IPS-NIHi7 (cell line): ENCODE data around the gene CACUL1.
"Not testable (repeated sequence)": the region's sequence is repeated elsewhere in the genome, so short reads cannot be mapped to it uniquely, and the experiment has no call there.

Experiments
- DNase-seq: peaks from one replicate; pipeline ENCODE4 v3.0.0; 2012; ENCODE audit warnings: mixed read lengths; ENCODE audit errors: extremely low spot score

The CACUL1 gene

GRCh38 chr10:118754556-118755423, at the start of gene CACUL1:
TSS of gene CACUL1 (minus strand) at chr10:118754970. CDS start at chr10:118754762, 208 bp downstream.
- peak; percentile 100 for DNase-seq

GRCh38 chr10:118804262-118804773, 49.5 kb upstream of the CACUL1 start:
- DNase-seq, result no peak

DNA sequence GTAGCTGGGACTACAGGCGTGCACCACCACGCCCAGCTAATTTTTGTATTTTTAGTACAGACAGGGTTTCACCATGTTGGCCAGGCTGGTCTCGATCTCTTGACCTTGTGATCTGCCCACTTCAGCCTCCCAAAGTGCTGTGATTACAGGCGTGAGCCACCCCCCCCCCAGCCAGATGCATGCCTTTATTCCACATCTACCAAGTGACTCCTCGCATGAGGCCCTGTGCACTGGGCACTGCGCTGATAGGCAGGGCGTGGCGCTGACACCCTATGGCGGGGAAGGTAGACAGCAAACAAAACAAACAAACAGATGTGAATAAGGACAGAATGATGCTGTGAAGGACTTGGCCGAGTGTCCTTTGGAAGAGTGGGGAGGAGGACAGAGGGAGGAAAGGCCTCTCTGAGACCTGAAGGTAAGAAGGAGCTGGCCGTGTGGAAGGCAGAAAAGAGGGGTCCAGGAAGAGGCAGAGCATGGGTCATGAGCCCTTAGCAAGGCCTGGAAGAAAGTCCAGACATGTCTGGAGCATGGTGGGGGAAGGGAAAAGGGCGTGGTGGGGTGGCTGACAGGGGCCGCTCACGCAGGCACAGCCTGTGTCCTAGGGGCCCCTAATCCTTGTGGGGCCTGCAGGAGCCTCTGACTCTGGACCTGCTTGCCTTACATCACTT, 47.5 kb upstream of the CACUL1 start:
- no peak for DNase-seq

- DNase-seq, result no peak
Measured at GRCh38 chr10:118800920-118801319, 46.1 kb upstream of the CACUL1 start.

GRCh38 chr10:118799777-118800176, 45.0 kb upstream of the CACUL1 start:
- DNase-seq, result no peak

DNA sequence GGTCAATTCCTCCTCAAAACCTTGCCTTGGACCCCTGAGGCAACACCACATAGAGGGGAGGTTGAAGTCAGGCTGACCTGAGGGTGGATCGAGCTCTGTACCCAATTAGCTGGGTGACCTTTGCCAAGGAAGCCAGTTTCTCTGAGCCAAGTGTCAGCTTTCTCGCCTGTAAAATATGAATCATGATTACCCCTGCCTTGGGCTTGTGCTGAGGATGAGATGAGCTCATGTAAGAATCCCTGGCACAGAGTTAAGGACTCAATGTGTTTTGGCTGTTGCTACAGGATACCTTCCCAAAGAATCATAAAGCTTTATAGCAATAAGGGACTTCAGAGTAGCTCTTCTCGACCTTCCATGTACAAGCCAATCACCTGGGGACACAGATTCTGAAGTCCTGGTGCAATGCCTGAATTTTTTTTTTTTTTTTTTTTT, 43.5 kb upstream of the CACUL1 start:
- DNase-seq, result no peak

- not testable (repeated sequence) for DNase-seq
Measured at GRCh38 chr10:118794971-118795370, 40.2 kb upstream of the CACUL1 start.

GRCh38 chr10:118793545-118793944, 38.8 kb upstream of the CACUL1 start:
- DNase-seq, result no peak

- DNase-seq, result no peak
Measured at GRCh38 chr10:118792526-118792925, 37.8 kb upstream of the CACUL1 start.

GRCh38 chr10:118790058-118790457, 35.3 kb upstream of the CACUL1 start:
- DNase-seq, result no peak

DNA sequence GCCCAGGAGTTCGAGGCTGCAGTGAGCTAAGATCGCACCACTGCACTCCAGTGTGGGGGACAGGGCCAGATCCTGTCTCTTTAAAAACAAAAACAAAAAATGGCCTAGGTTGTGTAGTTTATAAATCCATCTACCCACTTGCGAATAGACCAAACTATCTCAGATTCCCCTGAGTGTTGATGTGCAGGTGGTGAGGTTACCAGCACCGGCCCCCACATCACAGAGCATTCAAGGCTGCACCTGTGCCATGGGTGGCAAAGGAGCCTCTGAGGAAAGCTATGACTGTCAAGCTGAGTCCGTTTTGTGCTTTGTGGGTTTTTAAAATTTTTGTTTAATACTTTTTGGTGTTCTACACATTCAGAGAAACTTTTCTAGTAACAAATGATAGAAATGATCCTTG, 30.8 kb upstream of the CACUL1 start:
- DNase-seq, result no peak

- DNase-seq, result no peak
Measured at GRCh38 chr10:118783776-118784545, 29.2 kb upstream of the CACUL1 start.

GRCh38 chr10:118782916-118783465, 28.2 kb upstream of the CACUL1 start:
- not testable (repeated sequence) for DNase-seq

DNA sequence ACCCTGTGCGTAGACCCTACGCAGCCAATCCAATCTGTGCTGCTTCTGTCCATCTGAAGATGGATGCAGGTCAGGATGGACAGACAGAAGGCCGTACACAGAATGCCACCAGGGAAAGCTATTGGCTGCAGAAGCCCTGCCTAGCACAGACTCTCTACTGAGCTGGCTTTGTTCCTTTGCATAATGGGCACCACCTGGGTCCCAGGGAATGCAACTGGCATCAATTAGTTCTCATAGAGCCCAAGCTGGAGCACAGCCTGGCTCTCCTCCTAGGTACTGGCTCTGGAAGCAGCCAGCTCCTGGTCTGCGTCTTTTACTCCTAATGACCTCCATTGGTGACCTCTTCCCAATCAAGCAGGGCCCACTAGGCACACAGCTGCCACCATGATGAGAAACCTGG, 26.8 kb upstream of the CACUL1 start:
- DNase-seq, result no peak

DNA sequence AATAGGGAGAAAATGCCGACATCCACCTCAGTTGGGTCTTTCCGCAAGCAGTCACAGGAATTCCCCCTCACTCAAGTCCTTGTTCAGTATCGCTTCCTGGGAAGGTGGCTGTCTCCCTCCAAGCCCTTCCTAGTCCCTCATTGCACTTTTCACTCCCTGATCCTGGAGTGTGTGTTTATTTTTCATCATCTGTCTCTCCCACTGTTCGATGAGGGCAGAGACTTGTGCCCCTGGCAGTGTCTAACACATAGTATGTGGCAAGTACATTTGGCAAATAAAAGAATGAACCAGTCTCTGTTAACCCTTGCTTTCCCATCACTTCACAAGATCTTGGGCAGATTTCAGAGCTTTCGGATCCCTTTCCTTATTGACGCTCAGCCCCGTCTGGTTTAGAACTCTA, 24.0 kb upstream of the CACUL1 start:
- DNase-seq, result no peak

GRCh38 chr10:118776960-118777359, 22.2 kb upstream of the CACUL1 start:
- DNase-seq, result no peak

DNA sequence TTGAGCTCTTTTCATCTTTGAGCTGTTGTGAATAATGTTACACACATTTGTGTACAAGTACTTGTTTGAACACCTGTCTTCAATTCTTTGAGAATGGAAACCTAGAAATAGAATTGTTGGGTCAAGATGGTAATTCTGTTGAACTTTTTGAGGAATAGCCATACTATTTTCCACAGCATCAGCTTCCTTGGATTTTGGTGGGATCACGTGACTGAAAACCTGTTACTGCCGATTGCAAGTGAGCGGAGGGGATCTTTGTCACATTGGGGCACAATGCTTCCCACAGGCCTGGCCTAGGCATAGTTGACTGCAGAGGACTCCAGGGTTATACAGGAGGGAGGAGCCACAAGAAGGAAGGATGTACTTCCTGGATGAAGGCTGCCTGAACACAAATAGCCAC, 21.3 kb upstream of the CACUL1 start:
- no peak for DNase-seq

DNA sequence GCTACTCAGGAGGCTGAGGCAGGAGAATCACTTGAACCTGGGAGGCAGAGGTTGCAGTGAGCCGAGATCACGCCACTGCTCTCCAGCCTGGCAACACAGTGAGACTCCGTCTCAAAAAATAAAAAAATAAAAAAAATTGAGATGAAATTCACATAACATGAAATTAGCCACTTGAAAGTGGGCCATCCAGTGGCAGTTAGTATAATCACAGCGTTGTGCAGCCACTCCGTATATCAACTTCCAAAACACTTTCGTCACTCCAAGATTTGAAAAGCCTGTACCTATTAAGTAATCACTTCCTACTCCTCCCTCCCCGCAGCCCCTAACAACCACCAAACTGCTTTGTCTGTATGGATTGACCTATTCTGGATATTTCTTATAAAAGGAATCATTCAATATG, 20.7 kb upstream of the CACUL1 start:
- no peak for DNase-seq

DNA sequence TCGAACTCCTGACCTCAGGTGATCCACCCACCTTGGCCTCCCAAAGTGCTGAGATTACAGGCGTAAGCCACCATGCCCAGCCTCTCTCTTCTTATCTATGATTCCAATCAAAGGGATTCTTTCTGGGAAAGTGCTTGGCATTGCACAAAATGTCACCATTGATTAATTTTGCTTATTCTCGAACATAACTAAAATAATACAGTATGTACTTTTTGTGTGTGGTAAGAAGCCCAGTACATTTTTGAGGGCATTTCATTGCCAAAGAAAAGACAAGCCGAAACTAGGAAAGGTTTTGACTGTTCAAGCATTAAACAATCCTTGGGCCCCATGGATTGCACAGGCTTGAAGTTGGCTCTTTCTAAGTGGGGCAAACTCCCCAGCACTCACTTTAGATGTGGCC, 18.3 kb upstream of the CACUL1 start:
- no peak for DNase-seq

- DNase-seq, result no peak
Measured at GRCh38 chr10:118771976-118772375, 17.2 kb upstream of the CACUL1 start.

DNA sequence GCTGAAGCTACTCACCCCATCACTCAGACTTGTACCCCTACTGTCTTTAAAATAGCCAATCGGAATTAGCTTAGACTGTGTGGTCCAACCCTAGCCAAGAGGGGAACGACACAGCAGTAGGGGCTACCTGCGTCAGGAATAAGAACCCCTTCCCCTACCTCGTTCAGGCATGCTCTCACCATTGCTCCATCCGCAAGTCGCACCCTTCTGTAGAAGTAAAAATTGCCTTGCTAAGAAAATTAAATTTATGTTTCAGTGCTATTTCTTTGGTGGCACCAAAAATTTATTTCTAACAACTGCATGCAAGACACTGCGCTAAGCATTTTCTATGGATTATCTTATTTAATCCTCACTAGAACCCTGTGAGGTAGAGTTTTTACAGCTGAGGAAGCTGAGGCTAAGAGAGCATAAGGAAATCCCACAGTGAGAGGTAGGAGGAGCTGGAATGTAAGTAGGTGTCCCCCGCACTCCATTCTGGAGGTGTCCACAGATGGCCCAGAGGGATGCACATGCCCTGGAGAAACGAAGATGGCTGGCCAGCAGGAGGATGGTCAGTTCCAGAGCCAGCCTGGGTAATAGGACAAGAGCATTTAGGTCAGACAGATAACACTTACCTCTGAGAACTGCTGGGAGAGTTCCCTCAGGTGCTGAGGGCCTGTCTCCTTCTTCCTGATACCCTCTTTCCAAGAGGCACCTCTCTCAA, 15.3 kb upstream of the CACUL1 start:
- DNase-seq, result no peak
